Neural cell (in vitro differentiated cells): ENCODE measurements around the gene TENT4A. TPM values are rescaled to one million over a fixed set of nuclear protein-coding genes. Genes with fewer than 3 reads are reported as not detected.

Experiments
- H2AFZ ChIP-seq: fragments of 200-600, 300-800 bp; sonication (generic), shearing (Covaris generic); 2 replicates; pipeline ENCODE4 v1.6.0; 2014; ENCODE audit warnings: low read depth, mild to moderate bottlenecking, antibody characterized with exemption, low read length, moderate library complexity
- H3F3A ChIP-seq: fragments of 200-600 bp; shearing (Covaris generic); 2 replicates; pipeline ENCODE4 v1.6.1; 2016; ENCODE audit warnings: mild to moderate bottlenecking, moderate library complexity, mixed read lengths, antibody characterized with exemption, low read length; ENCODE audit not compliant: insufficient read depth, poor library complexity, severe bottlenecking
- H3K27ac ChIP-seq: fragments of 200-600, 300-800 bp; sonication (generic), shearing (Covaris generic); 2 replicates; pipeline ENCODE4 v1.5.1; 2014; ENCODE audit warnings: mild to moderate bottlenecking, low read length, moderate library complexity
- H3K27me3 ChIP-seq: fragments of 300-800, 200-600 bp; sonication (generic), shearing (Covaris generic); 2 replicates; pipeline ENCODE4 v1.6.0; 2014; ENCODE audit warnings: mild to moderate bottlenecking, low read depth, low read length, moderate library complexity; ENCODE audit not compliant: insufficient read depth
- H3K36me3 ChIP-seq: fragments of 300-800, 200-600 bp; sonication (generic), shearing (Covaris generic); 2 replicates; pipeline ENCODE4 v1.5.1; 2014; ENCODE audit warnings: mild to moderate bottlenecking, antibody characterized with exemption, low read length, moderate library complexity; ENCODE audit not compliant: insufficient read depth
- H3K4me2 ChIP-seq: fragments of 300-800, 200-600 bp; sonication (generic), shearing (Covaris generic); 2 replicates; pipeline ENCODE4 v1.6.0; 2014; ENCODE audit warnings: mild to moderate bottlenecking, low read length
- H3K4me3 ChIP-seq: fragments of 300-800, 200-600 bp; sonication (generic), shearing (Covaris generic); 2 replicates; pipeline ENCODE4 v1.5.1; 2014; ENCODE audit warnings: mild to moderate bottlenecking, low read length, moderate library complexity
- H3K79me2 ChIP-seq: fragments of 200-600 bp; shearing (Covaris generic); replicated peaks from 2 replicates; pipeline ENCODE4 v1.6.0; 2014; ENCODE audit warnings: mild to moderate bottlenecking, low read length, moderate library complexity; ENCODE audit not compliant: insufficient read depth
- H3K9ac ChIP-seq: fragments of 300-800, 200-600 bp; sonication (generic), shearing (Covaris generic); 2 replicates; pipeline ENCODE4 v1.6.1; 2016; ENCODE audit warnings: mild to moderate bottlenecking, low read length, mixed read lengths
- H3K9me2 ChIP-seq: fragments of 200-600 bp; shearing (Covaris generic); 2 replicates; pipeline ENCODE4 v1.6.1; 2016; ENCODE audit warnings: mild to moderate bottlenecking, low read length, mixed read lengths; ENCODE audit not compliant: insufficient read depth
- H3K9me3 ChIP-seq: fragments of 200-600, 300-800 bp; sonication (generic), shearing (Covaris generic); 2 replicates; pipeline ENCODE4 v1.6.1; 2016; ENCODE audit warnings: mild to moderate bottlenecking, mixed run types, low read length, moderate library complexity, mixed read lengths
- H4K20me1 ChIP-seq: fragments of 200-600 bp; shearing (Covaris generic); 2 replicates; pipeline ENCODE4 v1.6.1; 2016; ENCODE audit warnings: mild to moderate bottlenecking, mixed run types; ENCODE audit not compliant: insufficient read depth
- CTCF ChIP-seq: fragments of 450-650 bp; IDR thresholded peaks from 2 replicates; pipeline ENCODE4 v1.5.1; 2014; ENCODE audit warnings: antibody characterized with exemption, mild to moderate bottlenecking, moderate library complexity; ENCODE audit not compliant: poor library complexity, severe bottlenecking
- EP300 ChIP-seq: fragments of 450-650 bp; conservative IDR thresholded peaks from 2 replicates; pipeline ENCODE4 v1.6.1; 2014; ENCODE audit warnings: antibody characterized with exemption, mild to moderate bottlenecking, moderate library complexity; ENCODE audit not compliant: poor library complexity, severe bottlenecking
- EZH2 ChIP-seq: fragments of 200-600, 300-800 bp; shearing (Covaris generic), sonication (generic); IDR thresholded peaks from 2 replicates; pipeline ENCODE4 v1.6.1; 2014; ENCODE audit warnings: antibody characterized with exemption, low read length, borderline replicate concordance, mild to moderate bottlenecking; ENCODE audit not compliant: insufficient read depth, poor library complexity, severe bottlenecking
- MXI1 ChIP-seq: fragments of 450-650 bp; conservative IDR thresholded peaks from 2 replicates; pipeline ENCODE4 v1.6.1; 2014; ENCODE audit warnings: antibody characterized with exemption, mild to moderate bottlenecking; ENCODE audit not compliant: poor library complexity, severe bottlenecking
- POLR2AphosphoS5 ChIP-seq: IDR thresholded peaks from 2 replicates; pipeline ENCODE4 v1.6.1; 2012
- RAD21 ChIP-seq: fragments of 450-650 bp; conservative IDR thresholded peaks from 2 replicates; pipeline ENCODE4 v1.6.1; 2014; ENCODE audit warnings: antibody characterized with exemption, mild to moderate bottlenecking, moderate library complexity
- REST ChIP-seq: IDR thresholded peaks from 2 replicates; pipeline ENCODE4 v1.6.1; 2012; ENCODE audit warnings: borderline replicate concordance
- SMC3 ChIP-seq: fragments of 450-650 bp; conservative IDR thresholded peaks from 2 replicates; pipeline ENCODE4 v1.6.1; 2014; ENCODE audit warnings: antibody characterized with exemption, mild to moderate bottlenecking, moderate library complexity; ENCODE audit not compliant: poor library complexity
- TAF1 ChIP-seq: IDR thresholded peaks from 2 replicates; pipeline ENCODE4 v1.6.1; 2012; ENCODE audit warnings: low read depth
- polyA plus RNA-seq: library from polyadenylated mRNA; depleted of rRNA; stranded (reverse); fragments of >200 nt; gene quantifications from 2 replicates; pipeline ENCODE4 v1.2.3, GENCODE V29; 2014

The TENT4A gene
- polyA plus RNA-seq, 1 donor from 2014 or later, result 12.1 TPM

GRCh38 chr5:6723122-6723815 is 10.0 kb downstream of the TENT4A start:
- Histone ChIP-seq H3K79me2 (peaks cover 82% of the 10 kb centered on the region), H3K9me3 (no peaks in the 10 kb centered on the region), H3K9ac (no peak overlapping the region)

GRCh38 chr5:6723816-6724300 is 10.6 kb downstream of the TENT4A start:
- TF ChIP-seq CTCF (no peak), POLR2AphosphoS5 (no peak), SMC3 (no peak), TAF1 (no peak), EZH2 (no peak), REST (no peak), MXI1 (no peak), RAD21 (no peak)

More at GRCh38 chr5:6723122-6723815, 10.0 kb downstream of the TENT4A start:
- no peak for TF ChIP-seq MXI1
- TF ChIP-seq REST, result no peak
- TF ChIP-seq RAD21, result no peak
- no peak for TF ChIP-seq EZH2
- no peak for TF ChIP-seq EP300
- TF ChIP-seq POLR2AphosphoS5, result no peak
- Histone ChIP-seq H3K4me3 (peak overlapping the region; percentile 10), H4K20me1 (peaks cover 12% of the 10 kb centered on the region), H3K9me2 (no peaks in the 10 kb centered on the region), H3K27ac (no peak overlapping the region), H3K27me3 (no peaks in the 10 kb centered on the region), H3K4me2 (no peak overlapping the region), H3K36me3 (no peaks in the 10 kb centered on the region), H3F3A (no peaks in the 10 kb centered on the region), H2AFZ (no peak overlapping the region)

More at GRCh38 chr5:6723816-6724300, 10.6 kb downstream of the TENT4A start:
- Histone ChIP-seq H3F3A (no peaks in the 10 kb centered on the region), H2AFZ (no peak overlapping the region), H3K9me2 (no peaks in the 10 kb centered on the region), H3K27ac (no peak overlapping the region), H4K20me1 (peaks cover 15% of the 10 kb centered on the region), H3K36me3 (no peaks in the 10 kb centered on the region), H3K4me2 (no peak overlapping the region), H3K79me2 (peaks cover 82% of the 10 kb centered on the region), H3K27me3 (no peaks in the 10 kb centered on the region), H3K4me3 (no peak overlapping the region), H3K9me3 (no peaks in the 10 kb centered on the region), H3K9ac (no peak overlapping the region)
